Stimulated activated naive B cell treated with anti-CD40 and anti-IgM and Interleukin-4, amounts not matched to agents 10 μg/mL and 1 μg/mL and 100 μg/mL, for 72 hours (primary cell): ENCODE measurements around the gene UGT1A10.
A peak's percentile ranks its signal among the peaks of the same experiment; 100 is the strongest.

ENCODE experiments used
- ATAC-seq, 2 donors: fragments of 150-1000 bp; cut with Tn5 transposase; replicated peaks; 2 replicates each; pipeline ENCODE4 v1.10.0; 2021; ENCODE audit warnings: moderate library complexity in 1 of 2
- DNase-seq: peaks from one replicate; pipeline ENCODE4 v3.0.0; 2021
- H3K27ac Mint-ChIP-seq: one replicate; pipeline ENCODE4 v1.8.0; 2022; ENCODE audit warnings: mild to moderate bottlenecking, mixed read lengths
- H3K27me3 Mint-ChIP-seq, 2 donors: one replicate each; pipeline ENCODE4 v1.8.0; 2022; ENCODE audit warnings: mixed read lengths in 2 of 2
- H3K36me3 Mint-ChIP-seq, 2 donors: one replicate each; pipeline ENCODE4 v1.8.0; 2022; ENCODE audit warnings: mixed read lengths in 2 of 2, mild to moderate bottlenecking in 1 of 2
- H3K4me1 Mint-ChIP-seq, 2 donors: one replicate each; pipeline ENCODE4 v1.8.0; 2022; ENCODE audit warnings: mixed read lengths in 2 of 2, mild to moderate bottlenecking in 1 of 2
- H3K4me3 Mint-ChIP-seq, 2 donors: one replicate each; pipeline ENCODE4 v1.8.0; 2022; ENCODE audit warnings: mild to moderate bottlenecking in 2 of 2, mixed read lengths in 2 of 2, moderate library complexity in 1 of 2
- H3K9me3 Mint-ChIP-seq, 2 donors: one replicate each; pipeline ENCODE4 v1.8.0; 2022; ENCODE audit warnings: mixed read lengths in 2 of 2, mild to moderate bottlenecking in 1 of 2

Gene UGT1A10

GRCh38 chr2:233796254-233796653 lies 160.0 kb downstream of the UGT1A10 start:
- DNase-seq (no peak), ATAC-seq (no peak)
- H3K36me3 Mint-ChIP-seq, result no peaks in the 10 kb centered on the region
- peaks cover 0 to 3% of the 10 kb centered on the region in 2 donors for H3K4me1 Mint-ChIP-seq
- H3K27ac Mint-ChIP-seq, result no peak overlapping the region
- peaks cover 3 to 10% of the 10 kb centered on the region in 2 donors for H3K27me3 Mint-ChIP-seq
- no peak overlapping the region for H3K4me3 Mint-ChIP-seq
- H3K9me3 Mint-ChIP-seq, result no peaks in the 10 kb centered on the region

- peaks cover 9 to 18% of the 10 kb centered on the region in 2 donors for H3K27me3 Mint-ChIP-seq
- H3K9me3 Mint-ChIP-seq, result no peaks in the 10 kb centered on the region
- no peak overlapping the region for H3K27ac Mint-ChIP-seq
- H3K36me3 Mint-ChIP-seq, result no peaks in the 10 kb centered on the region
- DNase-seq (no peak), ATAC-seq (no peak)
- H3K4me1 Mint-ChIP-seq, result peaks cover 2 to 9% of the 10 kb centered on the region in 2 donors
- no peak overlapping the region for H3K4me3 Mint-ChIP-seq
Observed at GRCh38 chr2:233798335-233799086, 162.3 kb downstream of the UGT1A10 start.

- no peaks in the 10 kb centered on the region for H3K9me3 Mint-ChIP-seq
- H3K4me3 Mint-ChIP-seq, result no peak overlapping the region
- H3K4me1 Mint-ChIP-seq, result peaks cover 2 to 9% of the 10 kb centered on the region in 2 donors
- no peak for ATAC-seq
- no peak overlapping the region for H3K27ac Mint-ChIP-seq
- no peaks in the 10 kb centered on the region for H3K36me3 Mint-ChIP-seq
- peaks cover 15 to 25% of the 10 kb centered on the region in 2 donors for H3K27me3 Mint-ChIP-seq
- DNase-seq, result no peak
Observed at GRCh38 chr2:233799087-233799665, 162.9 kb downstream of the UGT1A10 start.

- Mint-ChIP-seq H3K36me3 (no peaks in the 10 kb centered on the region), H3K9me3 (no peaks in the 10 kb centered on the region), H3K4me3 (no peak overlapping the region)
Observed at GRCh38 chr2:233799716-233800115, 163.5 kb downstream of the UGT1A10 start.

GRCh38 chr2:233800208-233800607 lies 164.0 kb downstream of the UGT1A10 start:
- Mint-ChIP-seq H3K27ac (no peak overlapping the region), H3K9me3 (no peaks in the 10 kb centered on the region), H3K4me3 (no peak overlapping the region), H3K4me1 (peaks cover 2 to 9% of the 10 kb centered on the region in 2 donors), H3K36me3 (no peaks in the 10 kb centered on the region), H3K27me3 (peaks cover 22 to 28% of the 10 kb centered on the region in 2 donors)
- ATAC-seq (no peak), DNase-seq (no peak)

More at GRCh38 chr2:233799716-233800115, 163.5 kb downstream of the UGT1A10 start:
- DNase-seq (no peak), ATAC-seq (no peak)
- Mint-ChIP-seq H3K27ac (no peak overlapping the region), H3K4me1 (peaks cover 2 to 9% of the 10 kb centered on the region in 2 donors), H3K27me3 (peaks cover 19 to 28% of the 10 kb centered on the region in 2 donors)

GRCh38 chr2:233801357-233802131 lies 165.3 kb downstream of the UGT1A10 start:
- no peak overlapping the region for H3K4me3 Mint-ChIP-seq
- H3K27ac Mint-ChIP-seq, result no peak overlapping the region
- DNase-seq, result no peak
- H3K27me3 Mint-ChIP-seq, result peaks cover 22 to 28% of the 10 kb centered on the region in 2 donors
- H3K4me1 Mint-ChIP-seq, result peaks cover 2 to 9% of the 10 kb centered on the region in 2 donors
- no peaks in the 10 kb centered on the region for H3K9me3 Mint-ChIP-seq
- no peaks in the 10 kb centered on the region for H3K36me3 Mint-ChIP-seq
- peak; percentile 80 to 84 for ATAC-seq

- ATAC-seq, result no peak
- Mint-ChIP-seq H3K9me3 (no peaks in the 10 kb centered on the region), H3K4me1 (peaks cover 2 to 9% of the 10 kb centered on the region in 2 donors), H3K27me3 (peaks cover 22 to 28% of the 10 kb centered on the region in 2 donors), H3K27ac (no peak overlapping the region), H3K4me3 (no peak overlapping the region), H3K36me3 (no peaks in the 10 kb centered on the region)
- DNase-seq, result no peak
Observed at GRCh38 chr2:233802132-233802815, 166.0 kb downstream of the UGT1A10 start.

- Mint-ChIP-seq H3K9me3 (no peaks in the 10 kb centered on the region), H3K36me3 (no peaks in the 10 kb centered on the region), H3K4me1 (peaks cover 2 to 9% of the 10 kb centered on the region in 2 donors), H3K27ac (no peak overlapping the region), H3K4me3 (no peak overlapping the region), H3K27me3 (peaks cover 22 to 28% of the 10 kb centered on the region in 2 donors)
- no peak for DNase-seq
- no peak for ATAC-seq
Observed at GRCh38 chr2:233803292-233803911, 167.2 kb downstream of the UGT1A10 start.

GRCh38 chr2:233803994-233804393 lies 167.7 kb downstream of the UGT1A10 start:
- Mint-ChIP-seq H3K9me3 (no peaks in the 10 kb centered on the region), H3K4me1 (peaks cover 2 to 9% of the 10 kb centered on the region in 2 donors), H3K27ac (no peak overlapping the region), H3K4me3 (no peak overlapping the region), H3K36me3 (no peaks in the 10 kb centered on the region), H3K27me3 (peaks cover 25 to 26% of the 10 kb centered on the region in 2 donors)
- ATAC-seq (no peak), DNase-seq (no peak)

GRCh38 chr2:233807215-233807865 lies 171.1 kb downstream of the UGT1A10 start:
- DNase-seq (no peak), ATAC-seq (no peak)
- Mint-ChIP-seq H3K4me1 (peaks cover 0 to 1% of the 10 kb centered on the region in 2 donors), H3K36me3 (no peaks in the 10 kb centered on the region), H3K27me3 (peaks cover 30 to 38% of the 10 kb centered on the region in 2 donors), H3K27ac (no peak overlapping the region), H3K4me3 (no peak overlapping the region), H3K9me3 (no peaks in the 10 kb centered on the region)

GRCh38 chr2:233807966-233808935 lies 172.0 kb downstream of the UGT1A10 start:
- DNase-seq (no peak), ATAC-seq (no peak)
- Mint-ChIP-seq H3K4me3 (no peak overlapping the region), H3K9me3 (no peaks in the 10 kb centered on the region), H3K27me3 (peaks cover 22 to 30% of the 10 kb centered on the region in 2 donors), H3K4me1 (no peaks in the 10 kb centered on the region), H3K36me3 (no peaks in the 10 kb centered on the region), H3K27ac (no peak overlapping the region)

GRCh38 chr2:233810385-233810784 lies 174.1 kb downstream of the UGT1A10 start:
- Mint-ChIP-seq H3K36me3 (no peaks in the 10 kb centered on the region), H3K27me3 (peaks cover 17 to 25% of the 10 kb centered on the region in 2 donors), H3K4me3 (no peak overlapping the region), H3K4me1 (no peaks in the 10 kb centered on the region), H3K9me3 (peaks cover 0 to 2% of the 10 kb centered on the region in 2 donors), H3K27ac (no peak overlapping the region)
- ATAC-seq (no peak), DNase-seq (no peak)
